Astrocyte of the cerebellum (primary cell): ENCODE measurements around the gene HBM.
"Not testable (repeated sequence)": the region's sequence is repeated elsewhere in the genome, so short reads cannot be mapped to it uniquely, and the experiment has no call there.

Experiments
- DNase-seq: peaks from one replicate; pipeline ENCODE4 v3.0.0-alpha.2; 2011; ENCODE audit warnings: low read depth
- H3K4me3 ChIP-seq: 2 replicates; pipeline ENCODE4 v1.5.1; 2011; ENCODE audit warnings: mild to moderate bottlenecking, low read depth, low read length, moderate library complexity
- CTCF ChIP-seq: IDR thresholded peaks from 2 replicates; pipeline ENCODE4 v1.5.1; 2012; ENCODE audit warnings: low read length, low read depth, moderate library complexity, mild to moderate bottlenecking; ENCODE audit errors: missing control alignments
- in situ Hi-C: cut with HindIII; loops from 2 replicates; pipeline ENCODE4 v1.10.0; 2017; ENCODE audit warnings: low sequenced_read_pairs

The HBM gene

GRCh38 chr16:146646-147045, 19.1 kb upstream of the HBM start:
- no peak for DNase-seq
- in situ Hi-C loops: no loop called here
- H3K4me3 ChIP-seq: no peak overlapping the region
- TF ChIP-seq CTCF: no peak

GRCh38 chr16:149024-149660, 16.6 kb upstream of the HBM start:
- TF ChIP-seq CTCF: no peak
- in situ Hi-C loops: no loop called here
- H3K4me3 ChIP-seq: no peak overlapping the region
- no peak for DNase-seq

- DNase-seq: no peak
- no peak within 1 kb of the TSS for H3K4me3 ChIP-seq
- in situ Hi-C loops: no loop called here
- TF ChIP-seq CTCF: no peak
These were observed 13.3 kb upstream of the HBM start, which contains the start of gene HBZ for GRCh38 chr16:152141-153128. TSS of gene HBZ (plus strand) at chr16:152644. CDS start at chr16:152910, 266 bp downstream.

- in situ Hi-C loops, H3K4me3 ChIP-seq, DNase-seq: not testable (repeated sequence)
These were observed 12.7 kb upstream of the HBM start for GRCh38 chr16:153129-153521.

- in situ Hi-C loops, H3K4me3 ChIP-seq, DNase-seq: not testable (repeated sequence)
These were observed 12.1 kb upstream of the HBM start for GRCh38 chr16:153550-154216.

- peak overlapping the region; percentile 46 for H3K4me3 ChIP-seq
- DNase-seq: no peak
- in situ Hi-C loops: no loop called here
- TF ChIP-seq CTCF: no peak
These were observed 11.4 kb upstream of the HBM start for GRCh38 chr16:154217-155030.

GRCh38 chr16:155031-155398, 10.8 kb upstream of the HBM start:
- in situ Hi-C loops: no loop called here
- no peak for DNase-seq
- no peak for TF ChIP-seq CTCF
- H3K4me3 ChIP-seq: peak overlapping the region; percentile 46
